ENCODE data around the gene ZNF761.
"Not testable (repeated sequence)": the region's sequence is repeated elsewhere in the genome, so short reads cannot be mapped to it uniquely, and the experiment has no call there.

Gene ZNF761

GRCh38 chr19:53467485-53468262, 35.9 kb downstream of the ZNF761 start, which contains the start of gene ZNF813:
ZNF813 (plus strand) TSS chr19:53467733; CDS start chr19:53483823, 16,090 bp downstream.
- peaks cover 13% of the 10 kb centered on the region for H3K4me1 ChIP-seq (ENCODE audit: insufficient read depth, low read length)
- H3K27me3 ChIP-seq (ENCODE audit: insufficient read depth, low read length): no peaks in the 10 kb centered on the region
- H3K36me3 ChIP-seq (ENCODE audit: insufficient read depth, low read length): peaks cover 4% of the 10 kb centered on the region
- H3K9me3 ChIP-seq (ENCODE audit: low read length): peaks cover 8% of the 10 kb centered on the region
- peak within 1 kb of the TSS; percentile 84 for H3K4me3 ChIP-seq (ENCODE audit: low read length)
- H2AFZ ChIP-seq (ENCODE audit: low read depth, low read length): peak within 1 kb of the TSS; percentile 90

- H3K4me3 ChIP-seq (ENCODE audit: low read length): peak overlapping the region; percentile 84
- H3K36me3 ChIP-seq (ENCODE audit: insufficient read depth, low read length); H2AFZ ChIP-seq (ENCODE audit: low read depth, low read length); H3K27me3 ChIP-seq (ENCODE audit: insufficient read depth, low read length): not testable (repeated sequence)
- H3K9me3 ChIP-seq (ENCODE audit: low read length): peaks cover 10% of the 10 kb centered on the region
- H3K4me1 ChIP-seq (ENCODE audit: insufficient read depth, low read length): peaks cover 13% of the 10 kb centered on the region
Observed at GRCh38 chr19:53468628-53469027, 36.8 kb downstream of the ZNF761 start.

GRCh38 chr19:53471916-53472315, 40.1 kb downstream of the ZNF761 start:
- Histone ChIP-seq H2AFZ (ENCODE audit: low read depth, low read length) (no peak overlapping the region), H3K36me3 (ENCODE audit: insufficient read depth, low read length) (peaks cover 11% of the 10 kb centered on the region), H3K9me3 (ENCODE audit: low read length) (peaks cover 7% of the 10 kb centered on the region), H3K4me1 (ENCODE audit: insufficient read depth, low read length) (peaks cover 13% of the 10 kb centered on the region), H3K4me3 (ENCODE audit: low read length) (no peak overlapping the region), H3K27me3 (ENCODE audit: insufficient read depth, low read length) (no peaks in the 10 kb centered on the region)

GRCh38 chr19:53474832-53475231, 43.0 kb downstream of the ZNF761 start:
- not testable (repeated sequence) for H3K4me1 ChIP-seq (ENCODE audit: insufficient read depth, low read length)

GRCh38 chr19:53475470-53475869, 43.7 kb downstream of the ZNF761 start:
- not testable (repeated sequence) for H2AFZ ChIP-seq (ENCODE audit: low read depth, low read length); H3K4me1 ChIP-seq (ENCODE audit: insufficient read depth, low read length); H3K27me3 ChIP-seq (ENCODE audit: insufficient read depth, low read length); H3K4me3 ChIP-seq (ENCODE audit: low read length)
- peaks cover 28% of the 10 kb centered on the region for H3K9me3 ChIP-seq (ENCODE audit: low read length)
- H3K36me3 ChIP-seq (ENCODE audit: insufficient read depth, low read length): peaks cover 24% of the 10 kb centered on the region

More at GRCh38 chr19:53474832-53475231, 43.0 kb downstream of the ZNF761 start:
- not testable (repeated sequence) for H3K4me3 ChIP-seq (ENCODE audit: low read length); H2AFZ ChIP-seq (ENCODE audit: low read depth, low read length); H3K27me3 ChIP-seq (ENCODE audit: insufficient read depth, low read length)
- Histone ChIP-seq H3K36me3 (ENCODE audit: insufficient read depth, low read length) (peaks cover 24% of the 10 kb centered on the region), H3K9me3 (ENCODE audit: low read length) (peaks cover 26% of the 10 kb centered on the region)

GRCh38 chr19:53483751-53484150, 52.0 kb downstream of the ZNF761 start:
- peaks cover 33% of the 10 kb centered on the region for H3K36me3 ChIP-seq (ENCODE audit: insufficient read depth, low read length)
- not testable (repeated sequence) for H3K4me1 ChIP-seq (ENCODE audit: insufficient read depth, low read length); H3K4me3 ChIP-seq (ENCODE audit: low read length); H2AFZ ChIP-seq (ENCODE audit: low read depth, low read length); H3K27me3 ChIP-seq (ENCODE audit: insufficient read depth, low read length)
- H3K9me3 ChIP-seq (ENCODE audit: low read length): peaks cover 38% of the 10 kb centered on the region

- Histone ChIP-seq H3K36me3 (ENCODE audit: insufficient read depth, low read length) (peaks cover 36% of the 10 kb centered on the region), H3K27me3 (ENCODE audit: insufficient read depth, low read length) (no peaks in the 10 kb centered on the region), H3K9me3 (ENCODE audit: low read length) (peaks cover 36% of the 10 kb centered on the region), H3K4me3 (ENCODE audit: low read length) (no peak overlapping the region), H2AFZ (ENCODE audit: low read depth, low read length) (no peak overlapping the region), H3K4me1 (ENCODE audit: insufficient read depth, low read length) (no peaks in the 10 kb centered on the region)
Observed at GRCh38 chr19:53485046-53486004, 53.5 kb downstream of the ZNF761 start.

GRCh38 chr19:53492153-53492552, 60.4 kb downstream of the ZNF761 start:
- Histone ChIP-seq H3K4me1 (ENCODE audit: insufficient read depth, low read length) (no peaks in the 10 kb centered on the region), H3K36me3 (ENCODE audit: insufficient read depth, low read length) (peaks cover 61% of the 10 kb centered on the region), H3K9me3 (ENCODE audit: low read length) (peaks cover 54% of the 10 kb centered on the region), H3K4me3 (ENCODE audit: low read length) (no peak overlapping the region), H2AFZ (ENCODE audit: low read depth, low read length) (no peak overlapping the region), H3K27me3 (ENCODE audit: insufficient read depth, low read length) (no peaks in the 10 kb centered on the region)

- H3K4me1 ChIP-seq (ENCODE audit: insufficient read depth, low read length); H3K27me3 ChIP-seq (ENCODE audit: insufficient read depth, low read length); H2AFZ ChIP-seq (ENCODE audit: low read depth, low read length); H3K4me3 ChIP-seq (ENCODE audit: low read length): not testable (repeated sequence)
- Histone ChIP-seq H3K36me3 (ENCODE audit: insufficient read depth, low read length) (peaks cover 17% of the 10 kb centered on the region), H3K9me3 (ENCODE audit: low read length) (peaks cover 19% of the 10 kb centered on the region)
Observed at GRCh38 chr19:53497311-53498023, 65.7 kb downstream of the ZNF761 start.

GRCh38 chr19:53498024-53498395, 66.2 kb downstream of the ZNF761 start:
- H3K9me3 ChIP-seq (ENCODE audit: low read length): peaks cover 13% of the 10 kb centered on the region
- H3K4me3 ChIP-seq (ENCODE audit: low read length): not testable (repeated sequence)

GRCh38 chr19:53503151-53503550, 71.4 kb downstream of the ZNF761 start:
- not testable (repeated sequence) for H2AFZ ChIP-seq (ENCODE audit: low read depth, low read length); H3K36me3 ChIP-seq (ENCODE audit: insufficient read depth, low read length); H3K27me3 ChIP-seq (ENCODE audit: insufficient read depth, low read length); H3K4me1 ChIP-seq (ENCODE audit: insufficient read depth, low read length); H3K9me3 ChIP-seq (ENCODE audit: low read length)
- H3K4me3 ChIP-seq (ENCODE audit: low read length): peak overlapping the region; percentile 14

More at GRCh38 chr19:53498024-53498395, 66.2 kb downstream of the ZNF761 start:
- H3K4me1 ChIP-seq (ENCODE audit: insufficient read depth, low read length); H3K27me3 ChIP-seq (ENCODE audit: insufficient read depth, low read length); H2AFZ ChIP-seq (ENCODE audit: low read depth, low read length): not testable (repeated sequence)
- H3K36me3 ChIP-seq (ENCODE audit: insufficient read depth, low read length): peaks cover 11% of the 10 kb centered on the region

GRCh38 chr19:53503671-53504364, 72.0 kb downstream of the ZNF761 start:
- not testable (repeated sequence) for H3K4me1 ChIP-seq (ENCODE audit: insufficient read depth, low read length); H3K36me3 ChIP-seq (ENCODE audit: insufficient read depth, low read length); H3K27me3 ChIP-seq (ENCODE audit: insufficient read depth, low read length); H3K9me3 ChIP-seq (ENCODE audit: low read length); H2AFZ ChIP-seq (ENCODE audit: low read depth, low read length)
- peak overlapping the region; percentile 27 for H3K4me3 ChIP-seq (ENCODE audit: low read length)

Measured in neuron (in vitro differentiated cells).